T-helper 2 cell treated with Interferon-gamma antibody and Interleukin-4, amounts not matched to agents 5 μg/mL and 100 μg/mL, for 36 hours (primary cell): ENCODE measurements around the gene PTPRB.

Experiments
- DNase-seq: peaks from one replicate; pipeline ENCODE4 v3.0.0; 2021; ENCODE audit warnings: low spot score
- H3K27ac Mint-ChIP-seq: one replicate; pipeline ENCODE4 v1.8.0; 2021; ENCODE audit warnings: mild to moderate bottlenecking, mixed read lengths
- H3K27me3 Mint-ChIP-seq: one replicate; pipeline ENCODE4 v1.8.0; 2021; ENCODE audit warnings: low read depth, mixed read lengths
- H3K36me3 Mint-ChIP-seq: one replicate; pipeline ENCODE4 v1.8.0; 2021; ENCODE audit warnings: low read depth, mixed read lengths
- H3K4me1 Mint-ChIP-seq: one replicate; pipeline ENCODE4 v1.8.0; 2021; ENCODE audit warnings: low read depth, mixed read lengths
- H3K4me3 Mint-ChIP-seq: one replicate; pipeline ENCODE4 v1.8.0; 2022; ENCODE audit warnings: mild to moderate bottlenecking, moderate library complexity, mixed read lengths
- H3K9me3 Mint-ChIP-seq: one replicate; pipeline ENCODE4 v1.8.0; 2021; ENCODE audit warnings: mixed read lengths

The PTPRB gene

DNA sequence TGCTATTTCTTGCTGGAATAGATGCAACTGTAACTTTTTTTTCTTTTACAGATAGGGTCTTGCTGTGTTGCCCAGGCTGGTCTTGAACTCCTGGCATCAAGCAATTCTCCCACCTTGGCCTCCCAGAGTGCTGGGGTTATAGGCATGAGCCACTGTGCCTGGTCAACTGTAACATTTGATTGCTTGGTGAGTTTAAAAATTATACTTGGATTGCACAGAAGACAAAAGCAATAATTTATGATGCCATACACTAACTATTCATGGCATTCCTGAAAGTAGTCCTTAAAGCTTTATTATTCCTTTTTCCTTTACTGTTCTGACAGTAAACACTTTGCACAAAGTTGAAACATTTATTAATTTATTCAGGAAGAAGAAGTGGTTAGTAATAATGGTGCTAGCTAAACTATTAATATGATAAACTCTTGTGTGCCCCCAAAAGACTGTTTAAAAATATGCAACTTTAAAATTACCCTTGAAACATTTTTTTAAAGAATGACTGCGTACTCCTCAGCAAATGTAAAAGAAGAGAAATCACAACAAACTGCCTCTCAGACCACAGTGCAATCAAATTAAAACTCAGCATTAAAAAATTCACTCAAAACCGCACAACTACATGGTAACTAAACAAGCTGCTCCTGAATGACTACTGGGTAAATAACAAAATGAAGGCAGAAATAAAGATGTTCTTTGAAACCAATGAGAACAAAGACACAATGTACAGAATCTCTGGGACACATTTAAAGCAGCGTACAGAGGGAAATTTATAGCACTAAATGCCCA is 8.3 kb downstream of the PTPRB start:
- Mint-ChIP-seq H3K4me1 (peaks cover 4% of the 10 kb centered on the region), H3K4me3 (no peak overlapping the region), H3K27ac (no peak overlapping the region), H3K27me3 (no peaks in the 10 kb centered on the region), H3K9me3 (no peaks in the 10 kb centered on the region), H3K36me3 (no peaks in the 10 kb centered on the region)
- no peak for DNase-seq

GRCh38 chr12:70627677-70628076 is 9.6 kb downstream of the PTPRB start:
- no peak overlapping the region for H3K4me3 Mint-ChIP-seq

GRCh38 chr12:70626180-70626579 is 11.0 kb downstream of the PTPRB start:
- H3K36me3 Mint-ChIP-seq: no peaks in the 10 kb centered on the region
- DNase-seq: no peak
- H3K27ac Mint-ChIP-seq: no peak overlapping the region
- no peaks in the 10 kb centered on the region for H3K9me3 Mint-ChIP-seq
- no peaks in the 10 kb centered on the region for H3K4me1 Mint-ChIP-seq
- no peak overlapping the region for H3K4me3 Mint-ChIP-seq
- H3K27me3 Mint-ChIP-seq: no peaks in the 10 kb centered on the region

More at GRCh38 chr12:70627677-70628076, 9.6 kb downstream of the PTPRB start:
- Mint-ChIP-seq H3K4me1 (peaks cover 4% of the 10 kb centered on the region), H3K27ac (no peak overlapping the region), H3K36me3 (no peaks in the 10 kb centered on the region), H3K27me3 (no peaks in the 10 kb centered on the region), H3K9me3 (no peaks in the 10 kb centered on the region)
- DNase-seq: no peak

GRCh38 chr12:70619471-70620152 is 17.6 kb downstream of the PTPRB start:
- Mint-ChIP-seq H3K36me3 (no peaks in the 10 kb centered on the region), H3K4me1 (no peaks in the 10 kb centered on the region), H3K9me3 (no peaks in the 10 kb centered on the region), H3K27ac (no peak overlapping the region), H3K4me3 (no peak overlapping the region), H3K27me3 (peaks cover 3% of the 10 kb centered on the region)
- no peak for DNase-seq

GRCh38 chr12:70618371-70618770 is 18.9 kb downstream of the PTPRB start:
- DNase-seq: no peak
- Mint-ChIP-seq H3K27me3 (peaks cover 5% of the 10 kb centered on the region), H3K9me3 (no peaks in the 10 kb centered on the region), H3K36me3 (no peaks in the 10 kb centered on the region), H3K4me3 (no peak overlapping the region), H3K27ac (no peak overlapping the region), H3K4me1 (no peaks in the 10 kb centered on the region)

GRCh38 chr12:70617450-70617849 is 19.8 kb downstream of the PTPRB start:
- no peak overlapping the region for H3K27ac Mint-ChIP-seq
- no peak for DNase-seq
- H3K9me3 Mint-ChIP-seq: no peaks in the 10 kb centered on the region
- no peaks in the 10 kb centered on the region for H3K4me1 Mint-ChIP-seq
- H3K36me3 Mint-ChIP-seq: no peaks in the 10 kb centered on the region
- H3K27me3 Mint-ChIP-seq: peaks cover 5% of the 10 kb centered on the region
- H3K4me3 Mint-ChIP-seq: no peak overlapping the region

DNA sequence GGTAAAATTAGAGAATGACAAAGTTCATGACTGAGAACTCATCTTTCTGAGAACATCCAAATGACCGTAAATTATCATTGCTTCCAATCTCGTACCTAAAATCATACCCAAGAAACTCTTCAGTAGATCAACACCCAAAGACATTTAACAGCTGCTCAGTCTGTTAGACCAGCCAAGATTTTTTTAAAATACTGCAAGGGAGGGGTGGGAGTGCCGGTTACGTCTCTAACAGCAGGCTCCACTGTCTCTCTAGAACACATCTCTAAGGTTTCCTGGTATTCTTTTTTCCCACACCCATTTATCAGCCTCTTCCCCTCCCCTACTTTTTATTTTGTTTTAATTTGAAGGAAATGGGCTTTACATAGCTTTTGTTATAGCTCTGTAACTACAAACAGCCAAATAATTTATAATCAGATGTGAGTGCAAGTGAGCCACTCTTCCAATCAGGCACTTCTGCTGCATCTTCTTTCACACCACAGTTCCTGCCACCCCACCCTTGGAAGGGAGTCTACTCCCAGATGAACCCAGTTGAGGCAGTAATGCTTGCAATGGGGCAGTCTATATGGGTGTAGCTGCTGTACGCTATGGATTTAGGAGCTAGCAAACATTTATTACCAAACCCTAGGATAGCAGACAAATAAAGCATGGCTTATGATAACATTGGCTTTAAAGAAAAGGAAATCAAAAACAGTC is 21.9 kb downstream of the PTPRB start:
- Mint-ChIP-seq H3K9me3 (no peaks in the 10 kb centered on the region), H3K27me3 (peaks cover 20% of the 10 kb centered on the region), H3K4me1 (peaks cover 3% of the 10 kb centered on the region), H3K36me3 (no peaks in the 10 kb centered on the region), H3K27ac (no peak overlapping the region), H3K4me3 (no peak overlapping the region)
- DNase-seq: no peak

DNA sequence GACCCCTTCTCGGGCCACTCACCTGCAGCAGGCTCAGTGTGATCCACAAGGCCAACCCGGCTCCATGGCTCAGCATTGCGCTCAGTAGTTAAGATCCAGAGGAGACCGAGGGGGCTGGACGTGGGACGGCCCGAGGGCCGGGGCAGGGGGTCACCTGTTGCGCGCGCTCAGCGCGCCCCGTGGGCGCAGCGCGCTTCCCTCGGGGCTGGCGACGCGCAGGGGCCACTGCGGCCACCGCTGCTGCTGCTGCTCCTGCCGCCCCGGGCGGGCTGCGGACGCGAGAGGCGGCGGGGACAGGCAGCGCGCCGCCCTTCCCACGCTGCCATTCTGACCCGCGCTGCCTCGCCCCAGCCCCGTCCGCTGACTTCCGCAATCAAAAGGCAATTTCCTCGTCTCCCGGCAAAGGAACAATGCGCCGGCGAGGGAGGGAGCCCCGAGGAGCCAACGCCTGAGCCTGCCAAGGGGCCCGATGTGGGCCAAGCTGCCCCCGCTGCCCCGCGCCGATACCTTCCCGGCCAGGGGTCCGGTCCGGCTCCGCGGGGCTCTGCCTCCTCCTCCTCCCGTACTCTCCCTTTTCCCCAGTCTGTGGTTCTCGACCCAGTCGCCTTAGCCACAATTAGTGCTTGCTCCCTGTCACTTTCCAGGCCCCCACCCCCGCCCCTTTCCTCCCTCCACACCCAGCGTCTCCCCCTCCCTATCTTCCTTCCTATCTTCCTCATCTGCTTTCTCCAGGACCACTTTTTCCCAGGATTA is 27.3 kb downstream of the PTPRB start:
- Mint-ChIP-seq H3K9me3 (no peaks in the 10 kb centered on the region), H3K27ac (no peak overlapping the region), H3K27me3 (peaks cover 48% of the 10 kb centered on the region), H3K4me1 (peaks cover 3% of the 10 kb centered on the region), H3K36me3 (no peaks in the 10 kb centered on the region), H3K4me3 (peak overlapping the region; percentile 63)
- DNase-seq: peak; percentile 3

GRCh38 chr12:70609203-70609602 is 28.0 kb downstream of the PTPRB start:
- peaks cover 3% of the 10 kb centered on the region for H3K4me1 Mint-ChIP-seq
- peaks cover 48% of the 10 kb centered on the region for H3K27me3 Mint-ChIP-seq
- no peaks in the 10 kb centered on the region for H3K36me3 Mint-ChIP-seq
- H3K27ac Mint-ChIP-seq: no peak overlapping the region
- no peak for DNase-seq
- H3K9me3 Mint-ChIP-seq: no peaks in the 10 kb centered on the region
- peak overlapping the region; percentile 63 for H3K4me3 Mint-ChIP-seq

- H3K27ac Mint-ChIP-seq: no peak overlapping the region
- H3K9me3 Mint-ChIP-seq: no peaks in the 10 kb centered on the region
- no peak for DNase-seq
- peaks cover 3% of the 10 kb centered on the region for H3K4me1 Mint-ChIP-seq
- no peak overlapping the region for H3K4me3 Mint-ChIP-seq
- no peaks in the 10 kb centered on the region for H3K36me3 Mint-ChIP-seq
- H3K27me3 Mint-ChIP-seq: peaks cover 45% of the 10 kb centered on the region
These were observed 29.0 kb downstream of the PTPRB start for GRCh38 chr12:70608184-70608583.

- no peak for DNase-seq
- Mint-ChIP-seq H3K4me3 (no peak overlapping the region), H3K27me3 (peaks cover 42% of the 10 kb centered on the region), H3K36me3 (no peaks in the 10 kb centered on the region), H3K27ac (no peak overlapping the region), H3K4me1 (peaks cover 3% of the 10 kb centered on the region), H3K9me3 (no peaks in the 10 kb centered on the region)
These were observed 30.1 kb downstream of the PTPRB start for GRCh38 chr12:70607107-70607506.

DNA sequence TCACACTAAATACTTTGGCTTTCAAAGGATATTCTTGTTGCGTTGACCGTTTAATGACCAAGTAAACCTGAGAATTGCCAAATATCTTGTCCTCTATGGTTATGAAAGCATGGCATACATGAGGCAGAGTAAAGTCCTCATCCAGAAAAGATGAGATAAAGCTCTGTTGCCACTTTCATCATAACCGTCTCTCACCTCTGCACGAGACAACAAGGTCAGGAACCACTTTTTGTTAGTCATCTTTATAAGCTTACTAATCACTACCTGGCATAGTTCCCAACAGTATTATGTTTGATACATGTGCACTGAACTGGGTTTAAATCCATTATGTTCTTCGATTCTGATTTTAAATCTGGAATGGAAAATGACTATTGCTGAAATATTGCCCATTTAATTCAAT is 31.3 kb downstream of the PTPRB start:
- Mint-ChIP-seq H3K36me3 (no peaks in the 10 kb centered on the region), H3K9me3 (no peaks in the 10 kb centered on the region), H3K27me3 (peaks cover 35% of the 10 kb centered on the region), H3K4me3 (no peak overlapping the region), H3K27ac (no peak overlapping the region), H3K4me1 (peaks cover 3% of the 10 kb centered on the region)
- DNase-seq: no peak

DNA sequence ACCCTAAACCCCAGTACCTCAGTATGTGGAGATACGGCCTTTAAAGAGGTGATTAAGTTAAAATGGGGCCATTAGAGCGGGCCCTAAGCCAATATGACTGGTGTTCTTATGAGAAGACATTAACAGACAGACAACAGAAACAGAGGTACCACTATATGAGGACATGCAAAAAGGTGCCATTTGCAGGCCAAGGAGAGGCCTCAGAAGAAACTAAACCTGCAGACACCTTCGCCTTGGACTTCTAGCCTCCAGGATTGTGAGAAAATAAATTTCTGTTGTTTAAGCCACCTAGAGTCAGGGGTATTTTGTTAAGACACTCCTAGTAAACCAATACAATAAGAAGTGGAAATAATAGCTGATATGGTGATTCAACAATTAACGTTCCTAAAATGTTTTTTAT is 32.6 kb downstream of the PTPRB start:
- H3K27me3 Mint-ChIP-seq: peaks cover 28% of the 10 kb centered on the region

DNA sequence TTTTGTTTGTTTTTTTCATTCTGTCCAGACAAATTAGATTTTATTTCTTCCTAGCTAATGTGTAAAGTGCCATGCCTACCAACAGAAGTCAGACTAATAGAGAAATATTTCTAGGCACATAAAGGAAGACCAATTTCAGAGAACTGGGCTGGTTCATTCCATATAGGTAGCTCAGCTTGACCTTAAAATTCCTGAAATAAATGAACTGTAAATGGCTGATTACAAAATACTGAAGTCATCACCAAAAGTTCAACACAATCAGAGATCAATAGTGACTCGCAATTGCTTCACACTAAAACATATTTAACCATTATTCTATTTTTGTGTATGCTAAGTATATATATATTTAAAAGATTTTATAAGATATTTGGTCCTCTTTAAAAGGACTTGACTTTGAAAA is 34.2 kb downstream of the PTPRB start:
- Mint-ChIP-seq H3K27ac (no peak overlapping the region), H3K27me3 (peaks cover 12% of the 10 kb centered on the region), H3K9me3 (no peaks in the 10 kb centered on the region), H3K36me3 (no peaks in the 10 kb centered on the region), H3K4me1 (no peaks in the 10 kb centered on the region), H3K4me3 (no peak overlapping the region)
- no peak for DNase-seq

More for the DNA sequence above, 32.6 kb downstream of the PTPRB start:
- DNase-seq: no peak
- Mint-ChIP-seq H3K4me1 (no peaks in the 10 kb centered on the region), H3K27ac (no peak overlapping the region), H3K4me3 (no peak overlapping the region), H3K36me3 (no peaks in the 10 kb centered on the region), H3K9me3 (no peaks in the 10 kb centered on the region)
